ENCODE results near the gene NTM.
"Not testable (repeated sequence)": the region's sequence is repeated elsewhere in the genome, so short reads cannot be mapped to it uniquely, and the experiment has no call there.

NTM gene

DNA sequence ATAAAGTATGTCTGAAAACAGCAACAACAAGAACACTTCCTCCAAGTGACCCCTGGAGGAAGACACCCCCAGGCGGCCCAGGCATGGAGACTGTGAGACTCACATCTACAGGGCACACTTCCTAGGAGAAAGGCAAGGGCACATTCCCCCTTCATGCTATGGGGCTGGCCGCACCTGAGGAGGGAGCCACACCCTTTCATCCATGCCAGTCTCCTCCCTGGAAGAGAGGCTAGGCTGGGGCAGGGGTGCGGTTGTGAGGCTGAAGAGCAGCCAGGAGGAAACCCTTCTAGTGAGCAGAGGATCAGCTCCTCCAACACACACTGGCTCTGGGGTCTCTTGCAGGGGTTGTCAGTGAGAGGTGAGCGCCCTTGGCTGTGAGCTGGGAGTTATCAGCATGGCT, 678.8 kb downstream of the NTM start:
- no peak for DNase-seq (ENCODE audit: extremely low read depth in 1 of 2, low read depth in 1 of 2)

DNA sequence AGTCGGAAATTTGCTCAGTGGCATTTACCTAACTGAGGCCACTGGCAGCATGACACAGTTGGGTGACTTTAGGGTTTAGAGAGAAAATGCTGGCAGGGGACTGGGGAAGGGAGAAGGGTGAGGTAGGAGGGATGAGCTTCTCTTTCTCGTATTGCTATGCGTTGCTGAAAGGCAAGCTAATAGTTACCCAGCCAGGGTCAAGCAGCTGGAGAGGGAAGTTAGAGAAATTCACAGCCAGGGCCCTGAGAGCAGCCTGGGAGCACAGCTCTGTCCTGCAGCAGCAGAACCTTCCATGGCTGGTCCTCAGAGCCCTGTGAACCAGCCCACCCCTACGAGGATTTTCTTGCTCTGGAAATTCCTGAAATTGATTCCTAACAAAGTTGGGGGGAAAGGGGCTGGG, 679.6 kb downstream of the NTM start:
- DNase-seq (ENCODE audit: extremely low read depth in 1 of 2, low read depth in 1 of 2): no peak

DNA sequence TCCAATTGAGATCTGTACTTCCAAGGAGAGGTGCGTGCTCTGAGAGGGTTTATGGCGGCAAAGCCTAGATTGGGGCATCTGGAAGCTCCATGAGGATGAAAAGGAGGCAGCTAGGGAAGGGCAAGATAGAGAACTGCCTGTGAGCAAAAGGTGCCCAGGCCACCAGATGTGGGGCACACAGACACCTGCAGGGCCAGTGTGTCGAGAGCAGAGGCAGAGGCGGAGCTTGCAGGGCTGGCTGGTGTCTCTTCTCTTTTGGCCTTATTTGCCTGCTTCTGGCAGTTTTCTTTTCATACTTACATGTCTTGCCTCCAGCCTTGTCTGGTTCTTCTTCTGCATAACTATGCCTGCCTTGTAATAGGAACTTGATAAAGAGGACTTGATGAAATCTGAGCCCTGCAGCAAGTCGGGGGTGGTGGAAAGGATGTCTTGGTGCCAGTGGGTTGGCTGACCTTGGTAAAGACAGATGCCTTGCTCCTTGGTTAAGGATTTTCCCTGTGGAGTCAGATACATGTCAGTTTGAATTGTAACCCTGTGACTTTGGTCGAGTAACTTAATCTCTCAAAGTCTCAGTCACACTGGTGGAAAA, 680.3 kb downstream of the NTM start:
- DNase-seq (ENCODE audit: extremely low read depth in 1 of 2, low read depth in 1 of 2): no peak

DNA sequence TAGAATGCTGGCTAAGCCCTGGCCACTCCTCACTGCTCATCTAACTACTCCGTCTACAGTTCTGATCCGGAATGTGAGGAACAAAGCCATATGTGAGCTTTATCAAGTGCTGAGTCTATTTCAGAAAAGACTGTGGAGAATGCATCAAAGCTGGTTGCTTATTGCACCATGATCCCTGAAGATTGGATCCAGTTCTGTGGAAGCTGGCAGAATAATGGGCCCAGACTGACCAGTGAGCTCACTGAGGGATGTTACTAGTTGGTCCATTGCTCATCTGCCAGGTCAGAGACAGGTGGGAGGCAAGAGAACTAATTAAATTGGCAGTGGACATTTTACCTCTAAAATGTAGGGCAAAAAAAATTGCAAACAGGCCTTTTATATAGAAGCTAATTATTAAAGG, 681.3 kb downstream of the NTM start:
- DNase-seq (ENCODE audit: extremely low read depth in 1 of 2, low read depth in 1 of 2): no peak

DNA sequence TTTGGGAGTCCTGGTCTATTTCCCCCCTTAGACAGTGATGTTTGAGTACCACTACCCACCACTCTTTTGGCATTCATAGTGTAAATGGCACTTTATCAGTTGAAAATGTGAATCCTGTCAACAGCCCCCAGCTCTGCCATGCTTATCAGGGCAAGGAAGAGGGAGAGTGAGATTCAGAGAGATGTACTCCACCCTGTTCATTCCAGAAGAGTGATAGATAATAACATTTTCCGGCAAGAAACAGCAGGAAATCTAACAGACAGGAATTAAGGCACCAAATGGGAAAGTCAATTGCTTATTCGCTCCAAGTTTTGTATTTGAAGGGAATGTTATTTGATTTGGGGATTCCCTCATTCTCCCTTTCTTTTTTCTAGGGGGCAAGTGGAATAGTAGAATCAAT, 681.9 kb downstream of the NTM start:
- DNase-seq (ENCODE audit: extremely low read depth in 1 of 2, low read depth in 1 of 2): no peak

DNA sequence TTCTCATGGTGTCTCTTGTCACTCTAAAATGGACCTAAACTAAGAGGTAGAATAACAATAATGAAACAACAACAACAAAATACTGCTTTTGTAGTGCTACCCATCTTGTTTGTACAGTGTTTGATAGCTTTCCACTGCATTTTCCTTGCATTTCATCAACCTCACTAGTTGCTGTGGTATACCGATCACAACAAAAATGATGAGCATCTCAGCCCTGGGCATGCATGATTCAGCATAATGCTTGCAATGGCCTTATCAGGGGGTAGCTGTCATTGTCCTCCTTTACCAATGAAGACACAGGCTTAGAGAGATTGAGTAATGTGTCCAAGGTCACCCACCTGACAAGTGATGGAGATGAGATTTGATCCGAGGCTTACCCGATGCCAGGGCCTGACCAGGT, 682.5 kb downstream of the NTM start:
- no peak for DNase-seq (ENCODE audit: extremely low read depth in 1 of 2, low read depth in 1 of 2)

DNA sequence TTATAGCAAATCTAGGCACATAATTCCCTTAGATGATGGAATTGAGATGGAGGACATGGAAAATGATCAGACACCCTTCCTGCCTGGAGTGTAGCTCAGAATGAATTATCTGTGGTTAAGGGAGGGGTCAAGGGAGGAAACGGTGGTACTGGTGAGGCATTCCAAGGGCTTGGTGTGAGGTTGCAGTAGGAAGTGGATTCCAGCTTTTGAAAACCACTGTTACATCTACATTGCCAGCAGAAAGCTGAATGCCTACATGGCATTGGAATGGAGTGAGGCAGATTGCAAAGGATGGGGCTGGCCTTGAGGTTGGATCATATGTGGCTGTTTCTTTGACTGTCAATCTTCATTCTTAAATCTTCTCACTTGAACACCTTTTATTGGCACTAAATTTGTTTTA, 684.4 kb downstream of the NTM start:
- DNase-seq (ENCODE audit: extremely low read depth in 1 of 2, low read depth in 1 of 2): no peak

DNA sequence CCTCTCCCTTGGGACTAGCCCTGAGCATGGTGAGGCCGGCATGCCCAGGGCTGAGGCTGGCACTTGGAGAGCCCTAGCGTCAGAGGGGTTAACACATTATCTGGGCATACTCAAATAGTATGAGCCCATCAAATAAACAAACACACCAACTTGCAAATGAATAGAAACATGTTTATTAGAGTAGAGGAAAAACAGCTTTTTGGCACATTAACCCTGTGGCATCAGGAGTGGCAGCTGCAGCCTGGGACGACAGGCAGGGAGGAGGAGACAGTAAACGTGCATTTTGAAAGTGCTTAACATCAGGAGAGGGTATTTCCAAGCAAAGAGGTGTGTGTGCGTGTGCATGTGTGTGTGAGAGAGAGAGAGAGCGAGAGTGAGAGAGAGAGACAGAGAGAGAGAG, 684.9 kb downstream of the NTM start:
- no peak for DNase-seq (ENCODE audit: extremely low read depth in 1 of 2, low read depth in 1 of 2)

DNA sequence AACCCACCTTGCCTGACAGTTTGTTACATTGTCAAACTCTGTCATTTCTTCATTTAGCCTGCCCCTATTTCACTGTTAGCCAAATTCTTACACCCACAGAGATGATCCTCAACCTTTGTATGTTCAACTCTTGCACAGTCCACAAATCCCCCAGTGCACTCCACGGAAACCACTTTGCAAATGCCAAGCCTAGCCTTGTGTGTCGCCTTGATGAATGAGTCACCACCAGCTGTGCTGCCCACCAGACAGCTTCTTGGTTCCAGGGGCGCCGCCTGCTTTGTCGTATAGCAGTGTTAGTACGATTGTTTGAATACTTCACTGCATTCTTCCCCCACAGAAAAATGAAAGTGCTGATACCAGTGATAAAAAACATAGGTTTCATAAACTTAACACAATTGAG, 686.3 kb downstream of the NTM start:
- no peak for DNase-seq (ENCODE audit: extremely low read depth in 1 of 2, low read depth in 1 of 2)

DNA sequence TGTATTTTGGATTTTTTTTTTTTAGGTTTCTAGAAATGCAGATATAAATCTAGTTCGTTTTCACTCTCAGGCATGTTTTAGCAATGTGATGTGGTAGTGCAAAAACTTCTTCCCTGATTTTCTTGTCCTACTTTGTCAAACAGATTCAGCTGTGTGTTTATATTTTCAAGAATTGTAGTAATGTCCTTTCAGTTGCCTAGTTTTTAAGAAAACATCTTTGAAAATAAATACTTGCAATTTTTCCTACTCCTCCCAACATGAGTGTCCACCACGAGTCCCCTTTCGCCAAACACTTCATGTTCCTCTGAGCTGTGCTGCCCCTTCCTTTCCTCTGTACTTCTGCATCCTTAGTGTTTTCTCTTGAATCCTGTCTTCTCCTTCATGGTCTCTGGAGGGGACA, 686.9 kb downstream of the NTM start:
- no peak for DNase-seq (ENCODE audit: extremely low read depth in 1 of 2, low read depth in 1 of 2)

DNA sequence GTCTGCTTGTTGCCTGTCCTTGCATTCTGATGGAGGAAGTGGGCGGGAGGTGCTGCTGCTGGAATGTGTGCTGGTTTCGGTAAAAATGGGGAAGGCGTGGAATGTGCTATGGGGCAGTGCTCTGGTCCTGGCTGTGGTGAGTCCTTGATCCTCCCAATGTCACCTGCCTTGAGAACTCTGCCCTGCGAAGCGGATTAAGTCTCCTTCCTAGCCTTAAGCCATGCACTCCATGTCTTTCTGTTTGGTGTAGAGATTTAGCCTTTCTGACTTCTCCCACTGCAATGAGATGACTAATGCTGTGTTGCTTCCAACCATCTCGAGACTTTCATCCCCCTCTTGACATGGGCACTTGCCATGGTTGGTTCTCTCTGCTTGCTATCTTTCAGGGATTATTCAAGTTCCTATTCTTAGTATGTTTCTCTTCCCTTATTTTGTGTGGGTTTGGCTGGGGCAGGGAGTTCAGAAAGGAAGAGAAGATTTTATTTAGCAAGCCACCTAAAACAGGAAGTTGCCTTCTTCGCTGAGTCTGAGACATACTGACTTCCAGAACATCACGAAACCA, 687.9 kb downstream of the NTM start:
- DNase-seq (ENCODE audit: extremely low read depth in 1 of 2, low read depth in 1 of 2): no peak

DNA sequence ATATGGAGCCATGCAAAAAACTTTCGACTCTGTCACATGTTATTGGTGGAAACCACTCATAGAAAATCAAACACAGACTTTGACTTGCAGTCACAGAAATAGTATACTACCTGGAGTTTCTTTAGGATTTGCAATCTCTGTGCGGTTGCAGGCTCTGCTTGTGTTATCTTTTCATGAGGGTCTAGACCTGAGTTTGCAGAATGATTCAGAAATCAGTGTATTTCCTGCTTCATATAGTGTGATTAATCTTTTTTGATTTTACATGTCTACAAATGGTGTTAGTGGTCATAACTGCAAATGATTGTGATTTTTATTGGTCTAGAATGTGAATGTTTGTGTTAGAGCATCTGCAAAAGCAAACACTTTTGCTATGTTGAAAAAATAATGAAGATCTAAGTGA, 690.2 kb downstream of the NTM start:
- DNase-seq (ENCODE audit: extremely low read depth in 1 of 2, low read depth in 1 of 2): no peak

DNA sequence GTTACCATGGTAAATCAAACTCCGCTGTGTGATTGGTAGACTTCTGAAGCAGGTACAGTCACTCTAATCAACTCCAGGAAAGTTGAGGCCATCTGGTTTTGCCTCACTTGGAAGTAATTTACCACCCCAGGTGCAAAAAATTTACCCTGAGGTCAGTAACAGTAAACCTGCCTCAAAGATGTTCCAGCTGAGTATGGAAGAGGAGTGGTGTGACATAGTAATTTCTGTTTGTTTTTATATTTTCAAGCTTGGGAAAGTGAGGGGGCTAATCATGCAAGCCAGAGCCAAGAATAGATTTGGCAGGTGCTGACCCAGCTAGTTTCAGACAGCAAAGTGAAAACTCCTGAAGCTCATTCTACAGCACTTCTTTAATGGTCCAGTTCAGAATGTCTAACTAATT, 691.6 kb downstream of the NTM start:
- DNase-seq (ENCODE audit: extremely low read depth in 1 of 2, low read depth in 1 of 2): no peak

DNA sequence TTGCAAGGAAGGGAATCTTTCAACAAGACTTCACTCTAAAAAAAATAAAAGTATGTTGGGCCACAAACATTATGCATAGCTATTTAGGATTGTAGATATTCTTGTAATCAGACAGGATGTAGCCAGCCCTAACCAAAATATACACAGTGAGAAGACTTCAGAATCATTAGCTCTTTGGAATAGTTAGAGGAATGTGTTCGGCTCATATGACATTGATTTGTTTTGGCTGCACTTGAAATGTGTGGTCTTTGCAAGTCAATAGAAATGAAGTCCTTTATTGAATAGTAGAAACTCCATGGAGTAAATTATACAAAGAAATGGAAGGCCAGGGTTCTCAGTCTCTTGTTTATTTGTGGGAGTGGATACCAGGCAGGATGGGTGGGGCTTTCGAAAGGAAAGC, 692.1 kb downstream of the NTM start:
- no peak for DNase-seq (ENCODE audit: extremely low read depth in 1 of 2, low read depth in 1 of 2)

DNA sequence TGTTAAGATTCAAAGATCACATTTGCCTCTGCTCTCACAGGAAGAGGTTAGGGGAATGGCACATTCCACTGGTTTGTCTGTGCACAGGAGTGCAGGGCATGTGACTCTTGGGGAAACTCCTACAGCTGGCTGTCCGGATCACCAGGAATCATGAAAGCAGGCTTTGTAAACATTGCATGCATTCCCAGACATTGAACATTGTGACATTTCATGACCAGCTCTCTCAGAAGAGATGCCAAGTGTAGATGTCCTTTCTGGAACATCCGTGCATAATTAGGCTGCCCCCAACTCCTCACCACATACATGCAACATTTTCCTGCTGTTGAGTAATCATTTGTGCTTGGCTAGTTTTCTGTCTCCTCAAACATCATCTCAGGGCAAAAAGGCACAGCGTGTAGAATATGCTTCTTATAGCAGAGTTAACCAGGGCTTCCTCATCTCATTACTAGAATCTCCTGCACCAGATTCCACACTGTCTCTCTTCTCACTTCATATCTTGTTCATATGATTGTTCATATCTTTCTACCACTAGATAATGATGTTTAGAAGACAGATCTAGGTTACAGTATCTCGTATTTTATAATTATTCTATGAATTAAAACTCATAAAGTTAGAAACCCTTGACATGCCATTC, 694.7 kb downstream of the NTM start:
- no peak for DNase-seq (ENCODE audit: extremely low read depth in 1 of 2, low read depth in 1 of 2)

DNA sequence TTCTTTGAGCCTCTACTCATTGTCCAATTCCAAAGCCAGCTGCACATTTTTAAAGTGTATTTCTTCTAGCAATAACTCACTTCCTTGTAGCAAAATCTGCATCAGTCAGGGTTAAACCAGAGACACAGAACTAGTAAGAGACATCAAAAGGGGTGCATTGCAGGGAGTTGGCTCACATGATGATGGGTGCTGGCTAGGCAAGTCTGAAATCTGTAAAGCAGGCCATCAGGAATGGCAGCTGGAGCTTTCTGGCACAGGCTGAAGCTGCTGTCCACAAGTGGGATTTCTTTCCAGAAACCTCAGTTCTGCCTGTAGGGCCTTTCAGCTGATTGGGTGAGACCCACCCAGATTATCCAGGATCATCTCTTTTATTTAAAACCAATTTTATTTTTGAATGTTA, 698.1 kb downstream of the NTM start:
- no peak for DNase-seq (ENCODE audit: extremely low read depth in 1 of 2, low read depth in 1 of 2)

DNA sequence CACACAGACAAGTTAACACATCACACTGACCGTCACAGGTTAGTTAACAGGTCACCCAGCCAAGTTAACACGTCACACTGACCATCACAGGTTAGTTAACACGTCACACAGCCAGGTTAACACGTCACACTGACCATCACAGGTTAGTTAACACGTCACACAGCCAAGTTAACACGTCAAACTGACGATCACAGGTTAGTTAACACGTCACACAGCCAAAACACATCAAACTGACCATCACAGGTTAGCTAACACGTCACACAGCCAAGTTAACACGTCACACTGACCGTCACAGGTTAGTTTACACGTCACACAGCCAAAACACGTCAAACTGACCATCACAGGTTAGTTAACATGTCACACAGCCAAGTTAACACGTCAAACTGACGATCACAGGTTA, 699.2 kb downstream of the NTM start:
- not testable (repeated sequence) for DNase-seq (ENCODE audit: extremely low read depth in 1 of 2, low read depth in 1 of 2)

DNA sequence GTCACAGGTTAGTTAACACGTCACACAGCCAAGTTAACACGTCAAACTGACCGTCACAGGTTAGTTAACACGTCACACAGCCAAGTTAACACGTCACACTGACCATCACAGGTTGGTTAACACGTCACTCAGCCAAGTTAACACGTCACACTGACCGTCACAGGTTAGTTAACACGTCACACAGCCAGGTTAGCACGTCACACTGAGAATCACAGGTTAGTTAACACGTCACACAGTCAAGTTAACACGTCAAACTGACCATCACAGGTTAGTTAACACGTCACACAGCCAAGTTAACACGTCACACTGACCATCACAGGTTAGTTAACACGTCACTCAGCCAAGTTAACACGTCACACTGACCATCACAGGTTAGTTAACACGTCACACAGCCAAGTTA, 700.5 kb downstream of the NTM start:
- DNase-seq (ENCODE audit: extremely low read depth in 1 of 2, low read depth in 1 of 2): not testable (repeated sequence)

DNA sequence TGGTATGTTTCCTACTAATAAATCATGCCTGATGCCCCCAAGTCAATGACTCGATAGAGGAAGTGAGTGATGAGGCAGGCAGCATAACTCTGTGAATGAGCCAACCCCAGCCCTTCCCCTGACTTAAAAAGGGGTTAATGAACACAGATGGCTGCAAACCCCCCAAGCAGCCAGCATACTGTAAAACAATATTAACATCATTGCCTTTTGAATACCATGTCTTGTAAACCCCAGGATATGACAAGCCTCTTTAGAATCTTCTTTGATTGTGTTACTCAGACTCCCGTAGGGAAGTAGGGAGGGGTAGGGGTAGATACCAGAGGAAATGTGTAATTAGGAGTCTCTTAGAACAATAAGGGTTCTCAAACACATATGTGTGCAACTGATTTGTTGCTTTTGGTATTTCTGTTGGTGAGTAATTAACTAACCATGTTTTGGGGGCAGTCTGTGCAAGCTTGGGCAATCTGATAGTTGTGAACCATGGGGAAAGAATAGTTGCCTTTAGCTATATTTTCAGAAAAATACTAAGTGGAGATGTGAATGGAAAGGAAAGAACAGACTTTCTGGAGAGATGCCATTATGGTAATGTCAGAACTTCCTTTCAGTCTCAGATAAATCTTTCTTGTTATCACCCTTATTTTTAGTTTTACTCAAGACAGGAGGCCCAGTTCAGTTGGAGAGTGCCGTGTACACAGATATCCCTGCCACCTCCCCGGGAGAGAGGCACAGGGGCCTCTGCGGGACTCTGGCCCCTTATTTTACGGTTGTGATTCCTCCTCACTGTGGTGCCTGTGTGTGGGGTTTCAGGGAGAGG, 701.8 kb downstream of the NTM start:
- DNase-seq (ENCODE audit: extremely low read depth in 1 of 2, low read depth in 1 of 2): no peak

DNA sequence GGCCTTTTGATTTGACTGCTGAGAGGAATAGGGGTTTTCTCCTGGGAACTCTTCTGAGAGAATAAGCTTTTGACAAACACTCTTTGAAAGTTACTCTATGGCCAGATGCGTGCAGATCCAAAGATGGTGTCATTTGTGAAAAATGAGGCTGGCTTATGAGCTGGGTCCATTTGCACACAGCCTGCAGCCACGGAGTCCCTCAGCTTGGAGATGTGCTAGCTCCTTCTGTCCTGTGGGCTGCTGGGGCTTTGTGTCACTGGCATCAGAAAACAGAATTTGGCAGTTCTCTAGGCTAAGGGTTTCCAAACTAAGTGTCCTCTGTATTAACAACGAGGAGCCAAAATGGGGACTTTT, 702.4 kb downstream of the NTM start:
- no peak for DNase-seq (ENCODE audit: extremely low read depth in 1 of 2, low read depth in 1 of 2)

DNA sequence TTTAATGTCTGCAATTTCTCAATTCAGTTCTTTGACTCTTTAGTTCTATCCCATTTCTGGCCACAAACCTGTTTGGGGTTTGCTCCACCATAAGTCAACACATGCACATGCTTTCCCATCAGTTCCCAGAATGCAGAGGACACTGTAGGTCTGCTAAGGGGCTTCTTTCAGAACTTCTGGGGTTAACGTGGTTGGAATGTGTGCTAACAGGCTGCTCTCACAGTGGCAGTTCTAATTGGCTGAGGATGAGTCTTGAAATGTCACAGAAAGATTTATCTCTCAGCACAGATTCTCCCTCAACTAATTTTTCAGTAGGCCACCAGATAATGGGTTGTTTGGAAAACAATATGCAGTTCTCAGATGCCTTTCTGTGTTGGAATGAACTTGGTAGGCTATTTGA, 703.4 kb downstream of the NTM start:
- DNase-seq (ENCODE audit: extremely low read depth in 1 of 2, low read depth in 1 of 2): no peak

DNA sequence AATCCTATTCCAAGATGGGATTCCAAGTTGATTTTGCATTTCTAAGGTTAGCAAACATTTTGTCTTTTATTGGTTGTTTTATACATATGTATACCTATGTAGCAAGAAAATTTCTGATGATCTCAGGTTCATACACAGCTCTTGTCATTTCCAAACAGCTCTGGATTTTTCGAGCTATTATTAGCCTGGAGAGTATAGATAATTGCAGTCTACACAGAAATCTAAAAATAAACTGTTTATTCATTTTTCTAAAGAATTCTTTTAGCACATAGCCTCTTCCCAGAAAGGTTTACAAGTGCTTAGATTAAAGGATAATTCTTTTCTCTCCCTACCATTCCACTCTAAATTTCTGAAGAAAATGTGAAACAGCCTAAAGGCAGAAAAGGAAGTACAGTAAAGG, 705.0 kb downstream of the NTM start:
- DNase-seq (ENCODE audit: extremely low read depth in 1 of 2, low read depth in 1 of 2): no peak

All from stimulated activated CD8-positive, alpha-beta memory T cell treated with anti-CD3 and anti-CD28 coated beads, Interleukin-7, amount 100 ng/mL, for 48 hours (primary cell).